MCF 10A (cell line): Measurements from ENCODE around the gene TRNAU1AP. TPM values are rescaled to one million over a fixed set of nuclear protein-coding genes. Genes with fewer than 3 reads are reported as not detected.
"Not testable (repeated sequence)": the region's sequence is repeated elsewhere in the genome, so short reads cannot be mapped to it uniquely, and the experiment has no call there.

ENCODE experiments used
- BruUV-seq: library from RNA; stranded (reverse); fragments of 400-500 nt; replicated peaks from 2 replicates; lab custom pipeline; 2021; lab: Mats Ljungman, UMichigan
- CTCF ChIA-PET: fragments of 300-600 bp; sonication (Branson Sonifier 250); formaldehyde crosslinking; extraction: SDS; loops from one replicate; lab custom pipeline; 2021; ENCODE audit warnings: antibody characterized with exemption, inconsistent platforms; lab: Yijun Ruan, JAX
- POLR2A ChIA-PET: fragments of 300-600, 350-650 bp; sonication (Branson Sonifier 250); formaldehyde crosslinking; extraction: SDS; loops from one replicate; lab custom pipeline; 2020; ENCODE audit warnings: antibody characterized with exemption, inconsistent platforms; lab: Yijun Ruan, JAX
- DNase-seq: peaks from one replicate; pipeline ENCODE4 v3.0.0-alpha.2; 2018; ENCODE audit not compliant: unreplicated experiment
- H3K27ac Mint-ChIP-seq: one replicate; pipeline ENCODE4 v1.8.0; 2022; ENCODE audit warnings: mild to moderate bottlenecking, low read depth, mixed read lengths; ENCODE audit not compliant: unreplicated experiment
- H3K27me3 Mint-ChIP-seq: one replicate; pipeline ENCODE4 v1.8.0; 2022; ENCODE audit warnings: mixed read lengths; ENCODE audit not compliant: insufficient read depth, unreplicated experiment
- H3K36me3 Mint-ChIP-seq: one replicate; pipeline ENCODE4 v1.8.0; 2022; ENCODE audit warnings: mild to moderate bottlenecking, moderate library complexity, mixed read lengths; ENCODE audit not compliant: insufficient read depth, unreplicated experiment
- H3K4me1 Mint-ChIP-seq: one replicate; pipeline ENCODE4 v1.8.0; 2022; ENCODE audit warnings: mixed read lengths; ENCODE audit not compliant: insufficient read depth, unreplicated experiment
- H3K4me3 Mint-ChIP-seq: one replicate; pipeline ENCODE4 v1.8.0; 2022; ENCODE audit warnings: mild to moderate bottlenecking, moderate library complexity, mixed read lengths; ENCODE audit not compliant: unreplicated experiment
- H3K9me3 Mint-ChIP-seq: one replicate; pipeline ENCODE4 v1.8.0; 2022; ENCODE audit warnings: mixed read lengths; ENCODE audit not compliant: unreplicated experiment
- CTCF ChIP-seq: fragments of 200-600 bp; IDR thresholded peaks from one replicate; pipeline ENCODE4 v1.8.0; 2022; ENCODE audit warnings: antibody characterized with exemption, mild to moderate bottlenecking; ENCODE audit not compliant: unreplicated experiment
- intact Hi-C: fragments of 100-400 bp; cut with micrococcal nuclease; formaldehyde crosslinking; loops from 2 replicates; pipeline ENCODE4 v1.14.1; 2022
- total RNA-seq: library from RNA; stranded (reverse); gene quantifications from 2 replicates; pipeline ENCODE4 v1.2.3, GENCODE V29; 2022

The TRNAU1AP gene
- total RNA-seq, 1 experiment from 2014 or later, result 28.2 TPM

DNA sequence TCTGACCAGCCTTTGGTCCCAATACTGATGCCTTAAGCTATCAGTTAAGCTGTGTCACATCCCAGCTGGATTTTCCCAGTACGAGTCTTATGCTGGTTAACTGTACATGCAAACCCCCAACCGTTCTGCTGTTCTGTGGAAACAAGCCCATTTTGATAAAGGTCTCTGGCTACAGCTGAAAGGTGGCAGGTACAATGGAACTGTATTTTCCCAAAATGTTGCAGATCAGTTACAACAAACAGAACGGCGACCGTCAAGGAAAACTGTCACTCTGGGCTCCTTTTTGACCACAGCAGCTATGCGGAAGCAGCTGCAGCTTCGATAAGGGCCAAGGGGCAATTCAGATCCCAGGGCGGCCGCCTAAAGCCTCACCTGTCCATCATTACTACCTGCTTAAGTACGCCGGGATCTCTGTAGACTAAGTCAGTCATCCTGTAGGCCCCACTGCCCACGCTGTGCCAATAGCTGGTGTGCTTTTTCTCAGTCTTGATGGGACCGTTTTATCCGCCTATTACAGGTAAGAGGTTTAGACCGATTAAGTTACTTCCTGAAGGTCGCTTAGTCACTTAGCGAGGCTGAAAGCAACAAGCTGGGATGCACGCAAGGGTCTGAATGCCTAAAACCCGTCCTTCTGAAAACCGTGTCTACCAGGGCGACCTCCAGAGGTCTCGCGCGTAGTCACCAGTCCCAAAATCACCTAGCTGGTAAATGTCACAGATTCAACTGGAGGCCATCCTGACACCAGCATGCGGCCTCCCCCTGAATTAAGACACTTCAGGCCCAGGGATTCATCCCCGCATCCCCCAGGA is 28.0 kb downstream of the TRNAU1AP start:
- H3K9me3 Mint-ChIP-seq, result no peaks in the 10 kb centered on the region
- intact Hi-C loops, result loop anchor here (1.0 to 5.0 kb wide), 4 partner anchors 22 to 296 kb away; partner anchors contain the start of gene TRNAU1AP
- no peak for TF ChIP-seq CTCF
- H3K36me3 Mint-ChIP-seq, result peaks cover 60% of the 10 kb centered on the region
- ChIA-PET CTCF (interaction anchor here (0.6 to 5.4 kb wide), 8 partner anchors 10 to 171 kb away, joined by 3 to 28 read pairs (median 3); partner anchors contain the start of gene TAF12), POLR2A (interaction anchor here (0.7 to 6.6 kb wide), 39 partner anchors 9 to 345 kb away, joined by 3 to 147 read pairs (median 8); partner anchors contain the start of genes ATP5IF1, GMEB1, MED18 and PHACTR4)
- peaks cover 15% of the 10 kb centered on the region for H3K4me1 Mint-ChIP-seq
- no peaks in the 10 kb centered on the region for H3K27me3 Mint-ChIP-seq
- peak; percentile 42 for DNase-seq
- TSS peak; percentile 66 for BruUV-seq
- peak overlapping the region; percentile 91 for H3K4me3 Mint-ChIP-seq
- H3K27ac Mint-ChIP-seq, result peak overlapping the region; percentile 92

DNA sequence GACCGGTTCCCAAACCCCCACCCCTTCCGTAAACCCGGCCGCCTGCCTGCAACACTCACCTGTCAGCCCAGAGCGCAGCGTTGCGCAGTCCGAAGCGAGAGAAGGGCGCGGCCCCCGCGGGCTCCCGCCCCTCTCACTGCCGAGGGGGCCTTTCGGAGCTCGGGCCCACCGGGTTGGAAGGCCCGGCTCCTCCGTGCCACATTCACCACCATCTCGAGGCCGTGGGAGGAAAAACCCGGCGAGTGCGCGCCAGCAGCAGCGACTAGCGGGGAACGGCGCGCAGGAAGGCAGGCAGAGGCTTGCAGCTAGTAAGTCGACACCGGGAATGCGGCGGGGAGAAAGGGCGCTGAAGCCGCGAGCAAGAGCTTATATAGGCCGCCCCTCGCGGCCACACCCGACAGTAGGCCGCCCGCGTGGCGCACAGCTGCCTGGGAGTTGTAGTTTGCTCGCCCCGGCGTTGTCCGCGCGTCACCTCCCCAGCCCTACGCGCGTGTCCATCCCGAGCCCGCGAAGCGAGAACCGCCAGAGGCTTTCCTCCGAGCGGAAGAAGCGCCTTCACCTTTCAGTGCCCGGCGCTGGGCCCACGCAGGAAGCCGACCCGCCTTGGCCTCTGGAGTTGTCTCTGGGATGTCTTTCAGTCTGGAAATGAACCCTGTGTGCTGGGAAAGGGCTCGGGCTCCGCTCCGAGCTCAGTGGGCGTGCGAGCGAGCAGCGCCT is 28.8 kb downstream of the TRNAU1AP start:
- H3K36me3 Mint-ChIP-seq, result peaks cover 53% of the 10 kb centered on the region
- BruUV-seq, result no TSS peak
- peak overlapping the region; percentile 92 for H3K27ac Mint-ChIP-seq
- H3K4me3 Mint-ChIP-seq, result peak overlapping the region; percentile 91
- peak; percentile 93 for DNase-seq
- H3K4me1 Mint-ChIP-seq, result peaks cover 15% of the 10 kb centered on the region
- intact Hi-C loops, result loop anchor here (1.0 to 5.0 kb wide), 4 partner anchors 21 to 296 kb away; partner anchors contain the start of gene TRNAU1AP
- no peak for TF ChIP-seq CTCF
- no peaks in the 10 kb centered on the region for H3K27me3 Mint-ChIP-seq
- H3K9me3 Mint-ChIP-seq, result no peaks in the 10 kb centered on the region
- POLR2A ChIA-PET, result interaction anchor here (0.5 to 6.6 kb wide), 47 partner anchors 9 to 911 kb away, joined by 3 to 147 read pairs (median 6); partner anchors contain the start of genes ATP5IF1, GMEB1, MED18 and PHACTR4
- CTCF ChIA-PET, result interaction anchor here (0.6 to 5.4 kb wide), 7 partner anchors 20 to 172 kb away, joined by 3 to 28 read pairs (median 3); partner anchors contain the start of gene TAF12

DNA sequence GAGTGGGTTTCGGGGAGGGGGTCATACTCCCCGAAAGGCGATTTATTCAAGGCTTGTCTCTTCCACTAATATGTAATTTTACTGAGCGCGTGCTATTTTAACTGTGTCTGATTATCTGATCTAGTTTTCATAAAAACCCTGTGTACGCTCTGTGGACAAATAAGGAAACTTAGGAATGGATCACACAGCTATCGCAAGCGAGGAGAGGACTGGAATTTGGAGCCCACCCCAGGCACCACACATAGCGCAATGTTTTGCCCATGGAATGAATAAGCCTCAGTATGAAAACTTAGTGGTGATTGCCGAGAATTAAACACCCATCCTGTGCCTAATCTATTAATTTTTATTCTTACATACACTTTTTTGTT is 29.3 kb downstream of the TRNAU1AP start:
- DNase-seq, result peak; percentile 49
- Mint-ChIP-seq H3K4me3 (peak overlapping the region; percentile 91), H3K27me3 (no peaks in the 10 kb centered on the region), H3K27ac (peak overlapping the region; percentile 92), H3K9me3 (no peaks in the 10 kb centered on the region), H3K4me1 (peaks cover 15% of the 10 kb centered on the region), H3K36me3 (peaks cover 47% of the 10 kb centered on the region)
- intact Hi-C loops, result loop anchor here (5.0 kb wide), 1 partner anchor 295 kb away; no protein-coding TSS in a partner anchor
- CTCF ChIA-PET, result interaction anchor here (0.6 to 5.4 kb wide), 3 partner anchors 20 to 62 kb away, joined by 3 to 28 read pairs (median 3); no protein-coding TSS in a partner anchor
- POLR2A ChIA-PET, result interaction anchor here (0.5 to 6.6 kb wide), 40 partner anchors 8 to 911 kb away, joined by 3 to 147 read pairs (median 6); partner anchors contain the start of genes GMEB1, MED18, PHACTR4 and RCC1
- TSS peak; percentile 86 for BruUV-seq
- TF ChIP-seq CTCF, result no peak

DNA sequence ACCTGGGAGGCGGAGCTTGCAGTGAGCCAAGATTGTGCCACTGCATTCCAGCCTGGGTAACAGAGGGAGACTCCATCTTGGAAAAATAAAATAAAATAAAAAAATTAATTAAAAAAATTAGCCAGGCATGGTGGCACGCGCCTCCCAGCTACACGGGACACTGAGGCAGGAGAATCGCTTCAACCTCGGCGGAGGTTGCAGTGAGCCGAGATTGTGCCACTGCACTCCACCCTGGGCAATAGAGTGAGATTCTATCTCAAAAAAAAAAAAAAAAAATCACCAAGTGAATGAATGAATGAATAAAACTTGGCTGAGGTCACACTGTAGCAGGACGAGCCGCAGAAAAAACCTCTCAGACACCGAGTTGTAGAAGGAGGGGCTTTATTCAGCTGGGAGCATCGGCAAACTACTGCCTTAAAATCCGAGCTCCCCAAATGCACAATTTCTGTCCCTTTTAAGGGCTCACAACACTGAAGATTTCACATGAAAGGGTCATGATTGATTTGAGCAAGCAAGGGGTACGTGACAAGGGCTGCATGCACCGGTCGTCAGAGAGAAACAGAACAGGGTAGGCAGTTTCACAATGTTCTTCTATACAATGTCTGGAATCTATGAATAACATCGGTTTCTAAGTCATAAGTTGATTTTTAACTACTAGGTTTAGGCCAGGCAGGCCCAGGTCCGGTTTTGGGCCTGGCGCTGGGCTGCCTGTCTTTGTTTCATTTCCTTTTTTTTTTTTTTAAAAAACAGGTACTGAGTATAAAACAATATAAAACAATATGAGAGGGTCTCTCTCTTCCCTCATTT is 33.9 kb downstream of the TRNAU1AP start:
- POLR2A ChIA-PET, result interaction anchor here (0.9 kb wide), 1 partner anchor 34 kb away, joined by 4 read pairs; the partner anchor contains the start of gene TRNAU1AP
- BruUV-seq, result not testable (repeated sequence)

More for the DNA sequence above, 33.9 kb downstream of the TRNAU1AP start:
- H3K4me1 Mint-ChIP-seq, DNase-seq, H3K36me3 Mint-ChIP-seq, intact Hi-C loops, H3K9me3 Mint-ChIP-seq, H3K27ac Mint-ChIP-seq, H3K27me3 Mint-ChIP-seq, H3K4me3 Mint-ChIP-seq: not testable (repeated sequence)
- CTCF ChIA-PET, result interaction anchor here (1.5 kb wide), 1 partner anchor 15 kb away, joined by 4 read pairs; no protein-coding TSS in a partner anchor
